CD4-positive, alpha-beta memory T cell (primary cell): ENCODE data around the gene FARSB. TPM values are rescaled to one million over a fixed set of nuclear protein-coding genes. Genes with fewer than 3 reads are reported as not detected.

Experiments
- CTCF ChIA-PET: fragments of 350-600 bp; sonication (Branson Sonifier 250); formaldehyde crosslinking; loops from one replicate; lab custom pipeline; 2021; ENCODE audit warnings: inconsistent platforms; ENCODE audit not compliant: partially characterized antibody; lab: Charles Lee
- POLR2A ChIA-PET: fragments of 350-600 bp; sonication (Branson Sonifier 250); formaldehyde crosslinking; loops from one replicate; lab custom pipeline; 2021; ENCODE audit not compliant: partially characterized antibody; lab: Charles Lee
- DNase-seq, 5 donors: peaks; one replicate each; pipeline versions ENCODE4 v3.0.0 to v3.0.0-alpha.2; 2020 to 2022; ENCODE audit warnings: mixed read lengths in 1 of 5
- H3K27ac ChIP-seq: one replicate; pipeline ENCODE4 v1.7.0; 2013; ENCODE audit warnings: low read depth, low read length
- H3K27me3 ChIP-seq: 2 replicates; pipeline ENCODE4 v1.7.0; 2013; ENCODE audit warnings: mild to moderate bottlenecking, low read length, moderate library complexity; ENCODE audit not compliant: insufficient read depth
- H3K36me3 ChIP-seq: 2 replicates; pipeline ENCODE4 v1.7.0; 2013; ENCODE audit warnings: mild to moderate bottlenecking, low read length, moderate library complexity; ENCODE audit not compliant: insufficient read depth
- H3K4me1 ChIP-seq: 2 replicates; pipeline ENCODE4 v1.7.0; 2013; ENCODE audit warnings: mild to moderate bottlenecking, low read length, moderate library complexity; ENCODE audit not compliant: insufficient read depth
- H3K4me3 ChIP-seq, 2 donors: one replicate each; pipeline ENCODE4 v1.7.0; 2013; ENCODE audit warnings: low read length in 2 of 2, mild to moderate bottlenecking in 1 of 2
- H3K9me3 ChIP-seq, 2 donors: one replicate each; pipeline ENCODE4 v1.7.0; 2013; ENCODE audit warnings: low read length in 2 of 2, control low read depth in 1 of 2; ENCODE audit not compliant: control insufficient read depth in 1 of 2
- H3K27ac Mint-ChIP-seq, 7 donors: one replicate each; pipeline ENCODE4 v1.8.0; 2020 to 2021; ENCODE audit warnings: mixed read lengths in 7 of 7, mild to moderate bottlenecking in 6 of 7, inconsistent platforms in 3 of 7, moderate library complexity in 3 of 7
- H3K27me3 Mint-ChIP-seq, 2 donors: one replicate each; pipeline ENCODE4 v1.8.0; 2020 to 2021; ENCODE audit warnings: mixed read lengths in 2 of 2
- H3K36me3 Mint-ChIP-seq, 2 donors: one replicate each; pipeline ENCODE4 v1.8.0; 2020 to 2021; ENCODE audit warnings: mixed read lengths in 2 of 2, inconsistent platforms in 1 of 2, mild to moderate bottlenecking in 1 of 2
- H3K4me1 Mint-ChIP-seq, 4 donors: one replicate each; pipeline ENCODE4 v1.8.0; 2020 to 2021; ENCODE audit warnings: mixed read lengths in 4 of 4, mild to moderate bottlenecking in 1 of 4
- H3K4me3 Mint-ChIP-seq, 8 donors: one replicate each; pipeline ENCODE4 v1.8.0; 2020 to 2021; ENCODE audit warnings: mixed read lengths in 8 of 8, mild to moderate bottlenecking in 7 of 8, moderate library complexity in 6 of 8, inconsistent platforms in 3 of 8
- H3K9me3 Mint-ChIP-seq, 8 donors: one replicate each; pipeline ENCODE4 v1.8.0; 2020 to 2021; ENCODE audit warnings: mixed read lengths in 8 of 8, mild to moderate bottlenecking in 5 of 8, inconsistent platforms in 3 of 8, moderate library complexity in 1 of 8
- intact Hi-C: fragments of 100-400 bp; cut with micrococcal nuclease; formaldehyde crosslinking; loops from one replicate; pipeline ENCODE4 v1.15.1; 2023
- polyA plus RNA-seq, 2 donors: library from polyadenylated mRNA; unstranded; fragments of 300-500 nt; fragmentation: Illumina TruSeq; gene quantifications; one replicate each; pipeline ENCODE4 v1.2.3, GENCODE V29; 2021
- total RNA-seq, 2 experiments: library from RNA; stranded (reverse); gene quantifications; one replicate each; pipeline ENCODE4 v1.2.3, GENCODE V29; 2021

Gene FARSB
- total and polyA plus RNA-seq, 4 experiments from 2014 or later = 11.2 to 36.8 (median 19.0) TPM

DNA sequence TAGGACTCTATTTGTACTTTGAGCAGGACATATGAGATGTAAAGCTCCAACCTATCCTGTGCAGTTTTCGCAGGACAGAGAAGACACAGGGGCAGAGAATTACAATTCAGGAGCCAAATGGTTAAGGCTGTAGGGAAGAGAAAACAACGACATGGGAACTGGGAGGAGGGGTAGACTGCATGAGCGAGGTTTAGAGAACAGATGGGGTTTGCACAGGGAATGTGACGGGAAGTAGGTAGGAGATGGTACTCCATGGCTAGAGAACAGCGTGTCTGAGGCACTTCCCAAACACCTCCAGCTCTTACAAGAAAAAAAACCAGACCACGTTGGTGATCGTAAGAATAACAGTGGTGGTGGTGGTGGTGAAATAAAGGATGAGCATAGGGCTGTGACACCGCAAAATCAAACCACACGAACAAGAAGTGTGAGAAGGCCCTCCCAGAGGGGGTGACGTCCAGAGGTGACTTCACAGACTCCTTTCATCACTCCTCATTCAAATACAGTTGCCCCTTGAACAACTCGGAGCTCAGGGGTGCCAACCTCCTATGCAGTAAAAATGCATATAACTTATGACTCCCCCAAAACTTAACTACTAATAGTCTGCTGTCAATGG, 92.7 kb downstream of the FARSB start:
- Histone ChIP-seq H3K4me3 (no peak overlapping the region), H3K9me3 (no peaks in the 10 kb centered on the region), H3K36me3 (no peaks in the 10 kb centered on the region), H3K27ac (no peak overlapping the region), H3K27me3 (no peaks in the 10 kb centered on the region), H3K4me1 (no peaks in the 10 kb centered on the region)
- Mint-ChIP-seq H3K4me1 (no peaks in the 10 kb centered on the region), H3K9me3 (no peaks in the 10 kb centered on the region), H3K4me3 (no peak overlapping the region), H3K27ac (peak overlapping the region in 2 of 7 donors; percentile 3 to 11), H3K36me3 (peaks cover 8 to 22% of the 10 kb centered on the region in 2 donors), H3K27me3 (no peaks in the 10 kb centered on the region)
- POLR2A ChIA-PET = no interaction called here
- CTCF ChIA-PET = interaction anchor here (5.7 kb wide), 1 partner anchor 244 kb away, joined by 43 read pairs; a partner anchor contains a TSS
- no peak for DNase-seq
- intact Hi-C loops = no loop called here

DNA sequence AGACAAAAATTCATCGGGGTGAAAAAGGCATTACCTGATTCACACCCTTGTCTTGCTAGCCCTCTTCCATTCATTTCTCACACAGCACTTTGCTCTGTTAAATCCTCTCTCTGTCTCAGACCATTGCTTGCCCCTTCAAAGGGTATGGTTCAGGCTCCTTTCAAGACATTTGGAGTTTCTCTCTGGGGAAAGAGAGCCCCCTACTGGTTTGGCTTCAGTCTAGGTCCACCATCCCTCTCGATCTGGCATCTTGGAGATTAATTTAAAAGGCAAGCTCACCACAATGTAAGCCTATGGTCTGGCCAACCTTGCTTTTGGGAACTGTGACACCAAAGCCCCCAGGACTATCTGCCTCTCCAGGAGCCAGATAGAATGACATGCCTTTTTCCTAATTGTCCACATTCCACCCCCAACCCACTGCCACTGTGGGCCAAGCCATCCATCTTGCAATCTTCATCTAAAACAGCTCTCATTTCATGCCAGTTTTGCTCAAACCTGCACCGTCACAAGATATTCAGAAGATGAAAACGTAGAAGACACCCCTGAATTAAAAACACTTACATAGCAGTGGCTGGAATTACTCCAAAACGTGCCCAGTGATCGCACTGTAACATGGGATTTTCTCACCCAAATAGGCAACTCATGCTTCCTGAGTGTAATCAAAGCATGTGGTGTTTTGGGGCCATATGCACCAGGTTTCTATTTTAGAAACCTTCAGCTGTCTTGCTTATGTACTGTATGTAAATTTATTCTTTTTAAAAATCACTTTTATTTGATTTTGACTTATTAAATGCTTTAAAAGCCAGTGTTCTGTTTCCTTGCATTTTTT, 93.9 kb downstream of the FARSB start:
- intact Hi-C loops = no loop called here
- DNase-seq = peak; percentile 16 to 52 (median 36)
- Histone ChIP-seq H3K4me3 (no peak overlapping the region), H3K4me1 (no peaks in the 10 kb centered on the region), H3K27ac (no peak overlapping the region), H3K36me3 (no peaks in the 10 kb centered on the region), H3K27me3 (no peaks in the 10 kb centered on the region), H3K9me3 (no peaks in the 10 kb centered on the region)
- Mint-ChIP-seq H3K27me3 (peaks cover 0 to 2% of the 10 kb centered on the region in 2 donors), H3K9me3 (peaks cover 0 to under 1% (median 0%) of the 10 kb centered on the region in 8 donors), H3K36me3 (peaks cover 6 to 17% of the 10 kb centered on the region in 2 donors), H3K27ac (peak overlapping the region in 1 of 7 donors; percentile 65), H3K4me3 (no peak overlapping the region), H3K4me1 (peaks cover 0 to under 1% (median 0%) of the 10 kb centered on the region in 4 donors)
- CTCF ChIA-PET = interaction anchor here (0.9 to 5.7 kb wide), 5 partner anchors 9 to 248 kb away, joined by 3 to 43 read pairs (median 5); a partner anchor contains a TSS
- POLR2A ChIA-PET = no interaction called here

DNA sequence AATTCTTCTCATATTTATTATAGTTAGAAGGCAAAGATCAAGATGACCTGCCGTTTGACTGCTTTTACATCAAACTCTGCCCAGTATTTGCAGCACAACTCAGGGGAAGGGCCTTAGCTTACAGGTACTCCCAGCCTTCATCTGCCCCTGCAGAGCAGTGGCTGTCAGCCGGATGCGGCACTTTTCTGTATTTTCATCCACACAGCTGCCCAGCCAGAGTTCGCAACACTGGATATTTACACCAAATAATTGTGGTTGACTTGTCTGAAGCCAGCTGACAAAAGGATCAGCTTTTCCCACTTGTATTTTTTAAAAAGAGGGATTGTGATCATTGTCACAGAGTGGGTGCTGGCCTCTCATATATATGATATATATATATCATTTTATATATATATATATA, 94.7 kb downstream of the FARSB start:
- Mint-ChIP-seq H3K4me3 (no peak overlapping the region), H3K9me3 (peaks cover 0 to 2% (median 0%) of the 10 kb centered on the region in 8 donors), H3K36me3 (peaks cover 0 to 12% of the 10 kb centered on the region in 2 donors), H3K27me3 (peaks cover 0 to 3% of the 10 kb centered on the region in 2 donors), H3K27ac (no peak overlapping the region), H3K4me1 (peaks cover 0 to 1% (median 0%) of the 10 kb centered on the region in 4 donors)
- Histone ChIP-seq H3K27me3 (no peaks in the 10 kb centered on the region), H3K4me1 (no peaks in the 10 kb centered on the region), H3K36me3 (no peaks in the 10 kb centered on the region), H3K9me3 (no peaks in the 10 kb centered on the region), H3K4me3 (no peak overlapping the region), H3K27ac (no peak overlapping the region)
- CTCF ChIA-PET = interaction anchor here (0.8 to 5.7 kb wide), 4 partner anchors 9 to 503 kb away, joined by 4 to 43 read pairs (median 4); a partner anchor contains a TSS
- no peak for DNase-seq
- intact Hi-C loops = no loop called here
- POLR2A ChIA-PET = no interaction called here

DNA sequence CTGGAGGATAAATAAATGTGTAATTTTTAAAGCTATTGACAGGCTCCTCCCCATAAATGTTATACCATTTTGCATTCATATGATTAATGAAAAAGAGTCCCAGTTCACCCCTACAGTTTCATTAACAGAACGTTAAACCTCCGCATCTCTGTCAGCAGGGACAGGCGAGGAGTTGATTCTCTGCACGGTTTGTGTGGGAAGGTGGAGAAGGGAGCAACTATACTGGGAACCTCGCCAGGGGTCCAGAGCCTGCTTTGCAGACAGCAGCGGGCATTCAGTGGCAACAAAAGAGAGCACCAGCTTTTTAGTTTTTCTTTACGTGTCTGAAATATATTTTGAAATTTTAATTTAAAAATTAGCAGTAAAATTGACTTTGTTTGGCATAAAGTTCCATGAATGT, 101.4 kb downstream of the FARSB start:
- Histone ChIP-seq H3K27me3 (no peaks in the 10 kb centered on the region), H3K36me3 (no peaks in the 10 kb centered on the region), H3K4me1 (no peaks in the 10 kb centered on the region), H3K4me3 (no peak overlapping the region), H3K9me3 (no peaks in the 10 kb centered on the region), H3K27ac (no peak overlapping the region)
- no peak for DNase-seq
- ChIA-PET CTCF (interaction anchor here (1.7 kb wide), 1 partner anchor 237 kb away, joined by 11 read pairs; no protein-coding TSS in a partner anchor), POLR2A (no interaction called here)
- intact Hi-C loops = no loop called here
- Mint-ChIP-seq H3K27ac (no peak overlapping the region), H3K27me3 (peaks cover 2 to 3% of the 10 kb centered on the region in 2 donors), H3K4me1 (peaks cover 0 to 3% (median under 1%) of the 10 kb centered on the region in 4 donors), H3K4me3 (no peak overlapping the region), H3K36me3 (no peaks in the 10 kb centered on the region), H3K9me3 (peaks cover 0 to 2% (median 0%) of the 10 kb centered on the region in 8 donors)

DNA sequence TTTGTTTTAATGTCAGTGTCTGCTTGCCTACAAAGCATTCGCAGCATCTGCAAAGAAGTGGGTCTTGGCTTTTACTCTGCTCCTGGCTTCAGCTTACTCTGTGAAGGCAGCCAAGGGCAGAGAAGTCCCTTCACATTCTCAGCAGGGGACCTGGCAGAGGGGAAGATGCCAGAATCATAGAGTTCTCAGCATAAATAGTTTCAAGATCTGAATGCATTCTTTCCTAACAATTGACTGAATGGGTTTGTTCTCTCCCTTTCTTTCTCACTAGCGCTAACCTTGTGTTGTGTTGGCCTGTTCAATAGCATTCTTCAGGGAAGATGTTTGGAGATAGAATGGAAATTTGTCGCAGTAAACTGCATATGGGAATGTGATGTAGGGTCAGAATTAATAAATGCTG, 106.9 kb downstream of the FARSB start:
- Mint-ChIP-seq H3K9me3 (no peaks in the 10 kb centered on the region), H3K27ac (no peak overlapping the region), H3K4me1 (peaks cover 0 to 2% (median 0%) of the 10 kb centered on the region in 4 donors), H3K4me3 (no peak overlapping the region), H3K27me3 (peaks cover 0 to 2% of the 10 kb centered on the region in 2 donors), H3K36me3 (no peaks in the 10 kb centered on the region)
- POLR2A ChIA-PET = no interaction called here
- CTCF ChIA-PET = interaction anchor here (1.4 kb wide), 1 partner anchor 231 kb away, joined by 3 read pairs; no protein-coding TSS in a partner anchor
- DNase-seq = no peak
- no peaks in the 10 kb centered on the region for H3K36me3 ChIP-seq
- no peaks in the 10 kb centered on the region for H3K27me3 ChIP-seq
- no peaks in the 10 kb centered on the region for H3K4me1 ChIP-seq
- no peak overlapping the region for H3K27ac ChIP-seq
- H3K4me3 ChIP-seq = no peak overlapping the region
- intact Hi-C loops = no loop called here
- H3K9me3 ChIP-seq = no peaks in the 10 kb centered on the region

DNA sequence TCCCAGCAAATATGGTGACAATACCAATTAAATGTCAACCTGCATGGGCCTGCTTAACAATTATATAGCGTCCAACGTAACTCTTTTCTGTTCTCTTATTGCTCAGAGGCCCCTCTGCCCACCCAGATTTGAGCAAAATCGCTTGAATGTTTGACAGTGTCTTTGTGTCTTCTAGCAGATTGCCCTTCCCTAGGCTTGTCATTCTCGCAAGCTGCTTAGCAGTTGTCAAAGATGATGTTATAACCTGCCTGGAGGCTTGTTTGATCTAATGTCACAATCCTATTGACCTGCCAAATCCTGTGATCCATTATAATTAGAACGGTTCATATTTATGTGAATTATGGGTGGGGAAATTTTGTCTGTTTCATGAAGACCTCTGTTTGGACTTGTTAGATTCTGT, 108.8 kb downstream of the FARSB start:
- Histone ChIP-seq H3K27me3 (no peaks in the 10 kb centered on the region), H3K4me3 (no peak overlapping the region), H3K4me1 (no peaks in the 10 kb centered on the region), H3K27ac (no peak overlapping the region), H3K36me3 (no peaks in the 10 kb centered on the region), H3K9me3 (no peaks in the 10 kb centered on the region)
- DNase-seq = no peak
- Mint-ChIP-seq H3K4me3 (no peak overlapping the region), H3K9me3 (no peaks in the 10 kb centered on the region), H3K27ac (no peak overlapping the region), H3K36me3 (no peaks in the 10 kb centered on the region), H3K4me1 (no peaks in the 10 kb centered on the region), H3K27me3 (peaks cover 0 to 2% of the 10 kb centered on the region in 2 donors)
- intact Hi-C loops = no loop called here
- CTCF ChIA-PET = interaction anchor here (1.1 kb wide), 1 partner anchor 11 kb away, joined by 3 read pairs; no protein-coding TSS in a partner anchor
- POLR2A ChIA-PET = no interaction called here
